ENCODE measurements around the gene ALDH1B1. TPM values are rescaled to one million over a fixed set of nuclear protein-coding genes. Genes with fewer than 3 reads are reported as not detected.
"Not testable (repeated sequence)": the region's sequence is repeated elsewhere in the genome, so short reads cannot be mapped to it uniquely, and the experiment has no call there.

Gene ALDH1B1
- total RNA-seq, 4 donors from 2014 or later = 2.2 to 4.3 (median 3.4) TPM

- peaks cover 27% of the 10 kb centered on the region for H3K4me1 ChIP-seq
Measured at GRCh38 chr9:38391278-38392118, 1.0 kb upstream of the ALDH1B1 start.

GRCh38 chr9:38393128-38393796 is 760 bp downstream of the ALDH1B1 start:
- Histone ChIP-seq H3K27ac (no peak overlapping the region), H3K27me3 (no peaks in the 10 kb centered on the region), H3K4me3 (peak overlapping the region; percentile 58), H3K9me3 (no peaks in the 10 kb centered on the region), H3K36me3 (peaks cover 22% of the 10 kb centered on the region), H3K4me1 (peaks cover 25% of the 10 kb centered on the region)
- WGBS = 14% methylated on average over 2 of the region's 9 CpGs
- no peak for DNase-seq (ENCODE audit: low spot score in 2 of 2)
- TF ChIP-seq EP300 (IDR thresholded peaks at IDR 0.05) = no peak
- no peak for TF ChIP-seq CTCF (IDR thresholded peaks at IDR 0.05)
- TF ChIP-seq POLR2A (IDR thresholded peaks at IDR 0.05) = no peak
- TF ChIP-seq POLR2AphosphoS5 (IDR thresholded peaks at IDR 0.05) = no peak

More at GRCh38 chr9:38391278-38392118, 1.0 kb upstream of the ALDH1B1 start:
- H3K36me3 ChIP-seq = peaks cover 10% of the 10 kb centered on the region
- H3K4me3 ChIP-seq = no peak overlapping the region
- peak in 1 of 2 donors; percentile 44 for DNase-seq (ENCODE audit: low spot score in 2 of 2)
- H3K9me3 ChIP-seq = no peaks in the 10 kb centered on the region
- WGBS = 89% methylated on average over 17 of the region's 18 CpGs
- H3K27ac ChIP-seq = no peak overlapping the region
- no peaks in the 10 kb centered on the region for H3K27me3 ChIP-seq
- TF ChIP-seq CTCF (IDR thresholded peaks at IDR 0.05) (no peak), EP300 (IDR thresholded peaks at IDR 0.05) (no peak), POLR2A (IDR thresholded peaks at IDR 0.05) (no peak), POLR2AphosphoS5 (IDR thresholded peaks at IDR 0.05) (no peak)

- peaks cover 15% of the 10 kb centered on the region for H3K4me1 ChIP-seq
- no peak overlapping the region for H3K27ac ChIP-seq
- WGBS = 84% methylated on average over 8 of the region's 9 CpGs
- no peak overlapping the region for H3K4me3 ChIP-seq
- H3K9me3 ChIP-seq = no peaks in the 10 kb centered on the region
- no peaks in the 10 kb centered on the region for H3K27me3 ChIP-seq
- no peak for DNase-seq (ENCODE audit: low spot score in 2 of 2)
- H3K36me3 ChIP-seq = peaks cover 22% of the 10 kb centered on the region
- no peak for TF ChIP-seq POLR2AphosphoS5 (IDR thresholded peaks at IDR 0.05)
- TF ChIP-seq CTCF (IDR thresholded peaks at IDR 0.05) = no peak
- no peak for TF ChIP-seq POLR2A (IDR thresholded peaks at IDR 0.05)
- TF ChIP-seq EP300 (IDR thresholded peaks at IDR 0.05) = no peak
Measured at GRCh38 chr9:38394416-38394815, 1.9 kb downstream of the ALDH1B1 start.

GRCh38 chr9:38395653-38396370 is 3.3 kb downstream of the ALDH1B1 start:
- Histone ChIP-seq H3K27me3 (no peaks in the 10 kb centered on the region), H3K4me1 (peaks cover 20% of the 10 kb centered on the region), H3K9me3 (no peaks in the 10 kb centered on the region), H3K4me3 (no peak overlapping the region), H3K36me3 (peaks cover 22% of the 10 kb centered on the region), H3K27ac (no peak overlapping the region)
- no peak for TF ChIP-seq POLR2A (IDR thresholded peaks at IDR 0.05)
- no peak for TF ChIP-seq POLR2AphosphoS5 (IDR thresholded peaks at IDR 0.05)
- TF ChIP-seq EP300 (IDR thresholded peaks at IDR 0.05) = no peak
- no peak for TF ChIP-seq CTCF (IDR thresholded peaks at IDR 0.05)
- DNase-seq (ENCODE audit: low spot score in 2 of 2) = no peak
- 85% methylated on average over 13 of the region's 30 CpGs for WGBS

GRCh38 chr9:38396371-38396671 is 3.8 kb downstream of the ALDH1B1 start:
- WGBS = 84% methylated on average over 9 of the region's 10 CpGs
- Histone ChIP-seq H3K27me3 (peaks cover 1% of the 10 kb centered on the region), H3K4me3 (no peak overlapping the region), H3K36me3 (peaks cover 22% of the 10 kb centered on the region), H3K4me1 (peaks cover 20% of the 10 kb centered on the region), H3K27ac (no peak overlapping the region), H3K9me3 (no peaks in the 10 kb centered on the region)
- TF ChIP-seq POLR2AphosphoS5 (IDR thresholded peaks at IDR 0.05) = no peak
- TF ChIP-seq EP300 (IDR thresholded peaks at IDR 0.05) = no peak
- no peak for TF ChIP-seq POLR2A (IDR thresholded peaks at IDR 0.05)
- TF ChIP-seq CTCF (IDR thresholded peaks at IDR 0.05) = no peak
- DNase-seq (ENCODE audit: low spot score in 2 of 2) = no peak

GRCh38 chr9:38399191-38399590 is 6.7 kb downstream of the ALDH1B1 start:
- not testable (repeated sequence) for H3K4me3 ChIP-seq; DNase-seq (ENCODE audit: low spot score in 2 of 2); H3K9me3 ChIP-seq; H3K27ac ChIP-seq; H3K4me1 ChIP-seq
- 87% methylated on average over 1 of the region's 1 CpG for WGBS
- Histone ChIP-seq H3K36me3 (peaks cover 22% of the 10 kb centered on the region), H3K27me3 (peaks cover 22% of the 10 kb centered on the region)

Data from suprapubic skin (tissue), 4 donors.